HCT116 (cell line): Measurements from ENCODE around the gene LALBA. TPM values are rescaled to one million over a fixed set of nuclear protein-coding genes. Genes with fewer than 3 reads are reported as not detected.

Experiments used
- ATAC-seq: fragments of 200-7000 bp; cut with Tn5 transposase; 2 replicates; pipeline ENCODE4 v1.9.1; 2020; ENCODE audit warnings: mild to moderate bottlenecking, moderate library complexity
- BruUV-seq: library from RNA; stranded (reverse); fragments of 400-500 nt; replicated peaks from 2 replicates; lab custom pipeline; 2021; lab: Mats Ljungman, UMichigan
- CTCF ChIA-PET: fragments of 300-600 bp; sonication (Branson Sonifier 250); formaldehyde crosslinking; loops from one replicate; lab custom pipeline; 2021; ENCODE audit warnings: antibody characterized with exemption; lab: Charles Lee
- POLR2A ChIA-PET: fragments of 300-600, 350-600 bp; sonication (Branson Sonifier 250); formaldehyde crosslinking; loops from one replicate; lab custom pipeline; 2021; ENCODE audit warnings: antibody characterized with exemption; lab: Charles Lee
- RAD21 ChIA-PET, 2 experiments: fragments of 300-600 bp; sonication (Branson Sonifier 250); formaldehyde crosslinking; loops; one replicate each; lab custom pipeline; 2023; ENCODE audit warnings: low total read pairs in 2 of 2; ENCODE audit not compliant: uncharacterized antibody in 2 of 2, unreplicated experiment in 2 of 2, low non-redundant PET in 1 of 2; lab: Charles Lee
- DNase-seq: peaks from one replicate; pipeline ENCODE4 v3.0.0-alpha.2; 2010; ENCODE audit warnings: low read depth, low spot score
- H2AFZ ChIP-seq: fragments of 200-600 bp; shearing (Covaris generic), sonication (generic); 2 replicates; pipeline ENCODE4 v1.6.1; 2017; ENCODE audit warnings: low read depth, mixed run types, mixed read lengths, antibody characterized with exemption, low read length; ENCODE audit not compliant: poor library complexity, severe bottlenecking
- H3K27ac ChIP-seq: 2 replicates; pipeline ENCODE4 v1.5.1; 2012; ENCODE audit warnings: low read depth, low read length
- H3K27me3 ChIP-seq: fragments of 200-600 bp; sonication (generic); 2 replicates; pipeline ENCODE4 v1.6.1; 2016; ENCODE audit warnings: mixed run types, low read length, mixed read lengths; ENCODE audit not compliant: insufficient read depth
- H3K36me3 ChIP-seq, 2 experiments: fragments of 200-500 bp in 1 of 2; fragments of 200-600 bp in 1 of 2; sonication (Bioruptor generic) in 1 of 2; sonication (generic) in 1 of 2; 2 replicates each; pipeline versions ENCODE4 v1.5.1 to v1.6.1; 2014 to 2016; ENCODE audit warnings: low read length in 2 of 2, inconsistent platforms in 1 of 2, mixed read lengths in 1 of 2, mixed run types in 1 of 2; ENCODE audit not compliant: insufficient read depth in 2 of 2, control insufficient read depth in 1 of 2
- H3K4me1 ChIP-seq, 2 experiments: fragments of 200-600 bp in 1 of 2; sonication (generic) in 1 of 2; 2 replicates each; pipeline versions ENCODE4 v1.5.1 to v1.6.1; 2012 to 2017; ENCODE audit warnings: low read length in 2 of 2, inconsistent platforms in 1 of 2, mild to moderate bottlenecking in 1 of 2, mixed read lengths in 1 of 2, mixed run types in 1 of 2, moderate library complexity in 1 of 2; ENCODE audit not compliant: insufficient read depth in 2 of 2, control insufficient read depth in 1 of 2
- H3K4me2 ChIP-seq: fragments of 200-600 bp; sonication (generic); 2 replicates; pipeline ENCODE4 v1.6.1; 2017; ENCODE audit warnings: mixed run types, low read length, mixed read lengths
- H3K4me3 ChIP-seq, 2 experiments: fragments of 200-600 bp in 1 of 2; sonication (generic) in 1 of 2; replicated peaks in 1 of 2; 2 replicates each; pipeline ENCODE4 v1.5.1; 2011 to 2016; ENCODE audit warnings: low read length in 2 of 2, control low read depth in 1 of 2, low read depth in 1 of 2, mild to moderate bottlenecking in 1 of 2, mixed read lengths in 1 of 2, mixed run types in 1 of 2
- H3K79me2 ChIP-seq: fragments of 200-600 bp; sonication (generic); 2 replicates; pipeline ENCODE4 v1.6.1; 2017; ENCODE audit warnings: mild to moderate bottlenecking, mixed run types, low read length, moderate library complexity, mixed read lengths; ENCODE audit not compliant: insufficient read depth
- H3K9ac ChIP-seq: fragments of 200-600 bp; sonication (generic); 2 replicates; pipeline ENCODE4 v1.6.1; 2016; ENCODE audit warnings: low read length, mixed read lengths
- H3K9me2 ChIP-seq: fragments of 200-600 bp; sonication (generic), shearing (Covaris generic); 2 replicates; pipeline ENCODE4 v1.6.1; 2017; ENCODE audit warnings: mixed run types, mild to moderate bottlenecking, moderate library complexity; ENCODE audit not compliant: insufficient read depth
- H3K9me3 ChIP-seq, 2 experiments: fragments of 200-500 bp in 1 of 2; fragments of 200-600 bp in 1 of 2; sonication (Bioruptor generic) in 1 of 2; sonication (generic) in 1 of 2; 2 replicates each; pipeline ENCODE4 v1.6.1; 2014 to 2017; ENCODE audit warnings: low read length in 2 of 2, mixed read lengths in 2 of 2, inconsistent platforms in 1 of 2, low read depth in 1 of 2, mild to moderate bottlenecking in 1 of 2, mixed run types in 1 of 2, moderate library complexity in 1 of 2; ENCODE audit not compliant: control insufficient read depth in 1 of 2, insufficient read depth in 1 of 2
- H4K20me1 ChIP-seq: fragments of 200-600 bp; sonication (generic), shearing (Covaris generic); 2 replicates; pipeline ENCODE4 v1.6.1; 2017; ENCODE audit warnings: mixed run types, mild to moderate bottlenecking, moderate library complexity; ENCODE audit not compliant: insufficient read depth
- ATF3 ChIP-seq: IDR thresholded peaks from 2 replicates; pipeline ENCODE4 v1.6.1; 2012
- JUND ChIP-seq: IDR thresholded peaks from 2 replicates; pipeline ENCODE4 v1.6.1; 2012
- POLR2AphosphoS5 ChIP-seq: IDR thresholded peaks from 2 replicates; pipeline ENCODE4 v1.6.1; 2011; ENCODE audit warnings: mild to moderate bottlenecking, low read depth, low read length, moderate library complexity
- RAD21 ChIP-seq: IDR thresholded peaks from 2 replicates; pipeline ENCODE4 v1.6.1; 2012; ENCODE audit warnings: low read depth, mild to moderate bottlenecking
- intact Hi-C: fragments of 100-400 bp; cut with micrococcal nuclease; formaldehyde crosslinking; loops from 2 replicates; pipeline ENCODE4 v1.10.0; 2022
- total RNA-seq: library from RNA; stranded (reverse); gene quantifications from one replicate; pipeline ENCODE4 v1.2.1, GENCODE V29; 2021; ENCODE audit not compliant: unreplicated experiment
- TF ChIP-seq, protein P1 (sequence below), 3 experiments: fragments of 200-600 bp in 1 of 3; sonication (generic) in 1 of 3; IDR thresholded peaks in 2 of 3; conservative IDR thresholded peaks in 1 of 3; 2 replicates each; pipeline ENCODE4 v1.5.1; 2012 to 2017; ENCODE audit warnings: low read depth in 2 of 3, low read length in 2 of 3, antibody characterized with exemption in 1 of 3, borderline replicate concordance in 1 of 3, control low read depth in 1 of 3, mild to moderate bottlenecking in 1 of 3, mixed read lengths in 1 of 3, mixed run types in 1 of 3, moderate library complexity in 1 of 3; ENCODE audit not compliant: insufficient read depth in 1 of 3

Gene LALBA
- total RNA-seq, 1 experiment from 2014 or later, result not detected

- RAD21 ChIA-PET, result no interaction called here
- POLR2A ChIA-PET, result interaction anchor here (0.7 kb wide), 1 partner anchor 250 kb away, joined by 3 read pairs; no protein-coding TSS in a partner anchor
Observed at GRCh38 chr12:48545833-48546469, 23.9 kb downstream of the LALBA start.

GRCh38 chr12:48542300-48542928 lies 27.4 kb downstream of the LALBA start:
- no peak for TF ChIP-seq JUND
- TF ChIP-seq, protein P1, sequence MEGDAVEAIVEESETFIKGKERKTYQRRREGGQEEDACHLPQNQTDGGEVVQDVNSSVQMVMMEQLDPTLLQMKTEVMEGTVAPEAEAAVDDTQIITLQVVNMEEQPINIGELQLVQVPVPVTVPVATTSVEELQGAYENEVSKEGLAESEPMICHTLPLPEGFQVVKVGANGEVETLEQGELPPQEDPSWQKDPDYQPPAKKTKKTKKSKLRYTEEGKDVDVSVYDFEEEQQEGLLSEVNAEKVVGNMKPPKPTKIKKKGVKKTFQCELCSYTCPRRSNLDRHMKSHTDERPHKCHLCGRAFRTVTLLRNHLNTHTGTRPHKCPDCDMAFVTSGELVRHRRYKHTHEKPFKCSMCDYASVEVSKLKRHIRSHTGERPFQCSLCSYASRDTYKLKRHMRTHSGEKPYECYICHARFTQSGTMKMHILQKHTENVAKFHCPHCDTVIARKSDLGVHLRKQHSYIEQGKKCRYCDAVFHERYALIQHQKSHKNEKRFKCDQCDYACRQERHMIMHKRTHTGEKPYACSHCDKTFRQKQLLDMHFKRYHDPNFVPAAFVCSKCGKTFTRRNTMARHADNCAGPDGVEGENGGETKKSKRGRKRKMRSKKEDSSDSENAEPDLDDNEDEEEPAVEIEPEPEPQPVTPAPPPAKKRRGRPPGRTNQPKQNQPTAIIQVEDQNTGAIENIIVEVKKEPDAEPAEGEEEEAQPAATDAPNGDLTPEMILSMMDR (IDR thresholded peaks at IDR 0.05 in 2 of 3, conservative IDR thresholded peaks at IDR 0.05 in 1 of 3; ENCODE audit: borderline replicate concordance in 1 of 3, insufficient read depth in 1 of 3, low read depth in 2 of 3, low read length in 2 of 3), result peak; percentile 68 to 73 (median 69); a peak in 5 of 6 replicates
- no peak for TF ChIP-seq ATF3
- peak; percentile 87 for TF ChIP-seq RAD21
- H3K4me1 ChIP-seq, result peaks cover 4 to 10% of the 10 kb centered on the region in 2 experiments; a peak in 3 of 4 replicates
- intact Hi-C loops, result loop anchor here (1.0 kb wide), 2 partner anchors 76 to 253 kb away; no protein-coding TSS in a partner anchor
- ATAC-seq (peak; percentile 79), DNase-seq (peak; percentile 23)
- no peaks in the 10 kb centered on the region for H3K27me3 ChIP-seq
- CTCF ChIA-PET, result interaction anchor here (0.6 to 7.1 kb wide), 8 partner anchors 10 to 273 kb away, joined by 3 to 135 read pairs (median 3); partner anchors contain the start of gene LALBA
- H3K9ac ChIP-seq, result no peak overlapping the region
- H3K36me3 ChIP-seq, result no peaks in the 10 kb centered on the region
- POLR2A ChIA-PET, result interaction anchor here (2.5 kb wide), 1 partner anchor 76 kb away, joined by 10 read pairs; no protein-coding TSS in a partner anchor
- no peaks in the 10 kb centered on the region for H3K9me3 ChIP-seq
- H3K79me2 ChIP-seq, result no peaks in the 10 kb centered on the region
- H3K9me2 ChIP-seq, result no peaks in the 10 kb centered on the region
- RAD21 ChIA-PET, result interaction anchor here (1.0 to 1.6 kb wide), 3 partner anchors 72 to 76 kb away, joined by 3 to 4 read pairs (median 3); no protein-coding TSS in a partner anchor
- H3K27ac ChIP-seq, result no peak overlapping the region
- H2AFZ ChIP-seq, result no peak overlapping the region
- no peaks in the 10 kb centered on the region for H4K20me1 ChIP-seq
- H3K4me3 ChIP-seq, result no peak overlapping the region
- no peak overlapping the region for H3K4me2 ChIP-seq
- BruUV-seq, result no TSS peak

More at GRCh38 chr12:48545833-48546469, 23.9 kb downstream of the LALBA start:
- no peak overlapping the region for H3K4me2 ChIP-seq
- no peak overlapping the region for H2AFZ ChIP-seq
- CTCF ChIA-PET, result interaction anchor here (0.6 to 1.9 kb wide), 3 partner anchors 72 to 244 kb away, joined by 3 to 12 read pairs (median 5); no protein-coding TSS in a partner anchor
- no peaks in the 10 kb centered on the region for H3K79me2 ChIP-seq
- no peak overlapping the region for H3K4me3 ChIP-seq
- TF ChIP-seq POLR2AphosphoS5, result no peak
- 0 out of 2 replicates have a peak, but pooled peaks have one; percentile 5 for TF ChIP-seq ATF3
- no peak overlapping the region for H3K9ac ChIP-seq
- ATAC-seq (no peak), DNase-seq (no peak)
- H3K27me3 ChIP-seq, result no peaks in the 10 kb centered on the region
- no peaks in the 10 kb centered on the region for H3K9me2 ChIP-seq
- no peak overlapping the region for H3K27ac ChIP-seq
- H3K9me3 ChIP-seq, result no peaks in the 10 kb centered on the region
- H3K4me1 ChIP-seq, result no peaks in the 10 kb centered on the region
- no TSS peak for BruUV-seq
- H3K36me3 ChIP-seq, result no peaks in the 10 kb centered on the region
- H4K20me1 ChIP-seq, result no peaks in the 10 kb centered on the region
- intact Hi-C loops, result no loop called here
